ENCODE measurements around the gene SPATA31E1.
"Not testable (repeated sequence)": the region's sequence is repeated elsewhere in the genome, so short reads cannot be mapped to it uniquely, and the experiment has no call there.

Gene SPATA31E1

DNA sequence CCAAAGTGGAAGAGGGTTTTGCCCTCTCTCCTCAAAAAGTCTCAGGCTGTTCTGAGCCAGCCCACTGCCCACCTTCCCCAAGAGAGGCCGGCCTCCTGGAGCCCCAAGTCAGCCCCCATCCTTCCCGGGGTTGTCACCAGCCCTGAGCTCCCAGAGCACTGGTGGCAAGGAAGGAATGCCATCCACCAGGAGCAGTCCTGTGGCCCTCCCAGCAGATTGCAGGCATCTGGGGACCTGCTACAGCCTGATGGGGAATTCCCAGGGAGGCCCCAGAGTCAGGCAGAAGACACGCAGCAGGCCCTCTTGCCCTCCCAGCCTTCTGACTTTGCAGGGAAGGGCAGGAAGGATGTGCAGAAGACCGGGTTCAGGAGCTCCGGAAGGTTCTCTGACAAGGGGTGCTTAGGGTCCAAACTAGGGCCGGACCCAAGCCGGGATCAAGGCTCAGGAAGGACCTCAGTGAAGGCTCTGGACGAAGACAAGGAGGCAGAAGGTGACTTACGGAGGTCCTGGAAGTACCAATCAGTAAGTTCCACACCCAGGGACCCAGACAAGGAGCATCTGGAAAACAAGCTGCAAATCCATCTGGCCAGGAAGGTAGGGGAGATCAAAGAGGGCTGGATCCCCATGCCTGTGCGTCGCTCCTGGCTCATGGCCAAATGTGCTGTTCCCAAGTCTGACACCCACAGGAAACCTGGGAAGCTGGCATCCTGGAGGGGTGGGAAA lies 3.7 kb downstream of the SPATA31E1 start:
- DNase-seq, result no peak

DNA sequence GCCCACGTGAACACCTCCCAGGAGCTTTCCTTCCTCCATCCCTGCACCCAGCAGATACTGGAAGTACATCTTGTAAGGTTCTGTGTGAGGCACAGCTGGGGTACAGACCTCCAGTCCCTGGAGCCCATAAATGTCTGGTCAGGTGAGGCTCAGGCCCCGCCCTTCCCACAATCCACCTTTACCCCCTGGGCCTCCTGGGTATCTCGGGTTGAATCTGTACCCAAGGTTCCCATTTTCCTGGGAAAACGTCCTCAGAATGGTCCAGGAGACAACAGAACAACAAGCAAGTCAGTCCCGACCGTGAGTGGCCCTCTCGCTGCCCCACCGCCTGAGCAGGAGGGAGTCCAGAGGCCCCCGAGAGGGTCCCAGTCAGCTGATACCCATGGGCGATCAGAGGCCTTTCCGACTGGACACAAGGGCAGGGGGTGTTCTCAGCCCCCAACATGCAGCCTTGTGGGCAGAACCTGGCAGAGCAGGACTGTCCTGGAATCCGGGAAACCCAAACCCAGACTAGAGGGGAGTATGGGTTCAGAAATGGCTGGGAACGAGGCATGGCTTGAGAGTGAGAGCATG lies 4.3 kb downstream of the SPATA31E1 start:
- no peak for DNase-seq

DNA sequence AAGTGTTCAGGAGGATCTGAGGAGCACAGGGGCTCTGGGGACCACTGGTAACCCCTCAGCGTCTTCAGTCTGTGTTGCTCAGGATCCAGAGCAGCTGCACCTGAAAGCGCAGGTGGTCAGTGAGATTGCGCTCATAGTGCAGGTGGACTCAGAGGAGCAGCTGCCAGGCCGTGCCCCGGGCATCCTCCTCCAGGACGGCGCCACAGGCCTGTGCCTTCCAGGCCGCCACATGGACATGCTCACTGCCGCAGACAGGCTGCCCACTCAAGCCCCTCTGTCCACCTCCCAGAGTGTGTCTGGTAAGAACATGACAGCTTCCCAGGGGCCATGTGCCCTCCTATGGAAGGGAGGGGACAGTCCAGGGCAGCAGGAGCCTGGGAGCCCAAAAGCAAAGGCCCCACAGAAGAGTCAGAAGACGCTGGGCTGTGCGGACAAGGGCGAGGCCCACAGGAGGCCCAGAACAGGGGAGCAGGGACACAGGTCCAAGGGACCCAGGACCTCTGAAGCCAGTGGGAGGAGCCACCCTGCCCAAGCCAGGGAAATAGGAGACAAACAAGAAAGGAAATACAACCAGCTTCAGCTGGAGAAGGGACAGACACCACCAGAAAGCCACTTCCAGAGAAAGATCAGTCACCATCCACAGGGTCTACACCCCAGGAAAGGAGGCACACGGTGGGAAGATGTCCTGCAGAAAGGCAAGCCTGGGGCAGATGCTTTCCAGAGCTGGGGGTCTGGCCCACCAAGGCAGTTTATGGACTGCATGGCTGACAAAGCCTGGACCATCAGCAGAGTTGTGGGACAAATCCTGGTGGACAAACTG lies 5.2 kb downstream of the SPATA31E1 start:
- DNase-seq, result no peak

DNA sequence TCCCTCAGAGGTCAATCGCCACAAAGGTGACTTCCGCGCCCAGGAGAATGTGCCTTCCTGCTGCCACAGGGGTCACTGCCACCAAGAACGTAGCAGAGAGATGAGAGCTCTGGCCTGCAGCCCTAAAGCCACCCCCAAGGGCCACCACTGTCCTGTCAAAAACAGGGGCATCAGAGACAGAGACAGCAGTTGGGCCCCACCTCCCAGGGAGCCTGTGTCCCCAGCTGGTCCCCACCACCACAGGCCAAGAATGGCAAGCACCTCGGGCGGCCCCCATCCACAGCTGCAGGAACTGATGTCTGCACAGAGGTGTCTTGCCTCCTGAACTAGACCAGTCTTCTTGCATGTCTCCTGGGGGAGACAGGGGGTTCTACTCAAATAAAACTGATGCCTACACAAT lies 5.8 kb downstream of the SPATA31E1 start:
- DNase-seq, result no peak

DNA sequence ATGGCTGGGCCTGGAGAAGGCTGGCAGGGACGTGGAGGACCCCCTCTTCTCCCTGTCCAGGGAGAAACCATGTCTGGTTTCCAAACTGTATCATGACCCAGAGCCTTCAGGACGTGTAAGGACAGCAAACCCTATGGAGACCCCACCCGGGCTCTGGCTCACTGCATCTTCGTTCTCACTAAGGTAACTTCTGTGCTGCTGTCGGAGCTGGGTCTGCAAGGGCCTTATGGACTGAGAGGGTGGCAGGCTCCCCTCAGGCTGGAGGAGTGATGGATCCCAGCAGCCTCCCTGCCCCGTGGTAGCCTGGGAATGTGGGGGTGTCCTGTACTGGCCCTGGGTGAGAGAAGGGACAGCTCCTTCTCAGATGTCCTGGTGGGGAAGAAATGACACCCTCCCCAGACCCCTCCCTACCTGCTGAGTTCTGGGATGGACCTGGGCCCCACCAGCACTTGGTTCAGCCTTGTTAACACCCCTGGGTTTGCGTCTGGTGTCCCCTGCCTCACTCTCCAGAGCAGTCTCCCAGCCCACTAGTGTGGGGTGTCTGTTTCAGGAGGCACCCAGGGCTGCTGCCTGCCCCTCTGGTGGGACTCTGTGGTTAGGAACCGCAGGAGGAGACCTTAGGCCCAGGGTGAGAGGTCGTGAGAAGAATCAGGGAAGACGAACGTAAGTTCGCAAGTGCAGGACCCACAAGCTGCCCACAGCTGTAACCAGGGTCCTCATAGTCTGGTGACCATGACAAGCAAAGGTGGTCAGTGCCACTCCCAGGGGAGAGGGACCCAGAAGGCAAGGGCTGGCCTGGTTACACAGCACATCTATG lies 6.6 kb downstream of the SPATA31E1 start:
- DNase-seq, result no peak

DNA sequence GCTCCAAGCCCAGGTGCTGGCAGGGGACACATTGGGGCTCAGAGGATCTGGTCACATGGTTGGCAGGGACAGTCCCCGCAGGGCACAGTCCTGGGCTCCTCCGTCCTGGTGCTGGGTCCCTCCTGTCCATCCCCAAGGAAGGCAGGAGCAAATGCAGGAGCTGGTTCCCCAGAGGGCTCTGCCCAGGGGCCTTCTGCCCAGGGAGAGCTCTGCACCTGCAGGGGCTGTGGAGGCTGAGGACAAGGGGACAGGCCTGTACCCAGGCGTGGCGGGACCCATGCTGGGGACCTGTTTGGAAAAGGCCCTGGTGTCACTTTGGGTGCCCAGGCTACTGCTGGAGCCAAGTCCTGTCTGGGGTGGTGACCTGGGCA lies 7.2 kb downstream of the SPATA31E1 start:
- no peak for DNase-seq

DNA sequence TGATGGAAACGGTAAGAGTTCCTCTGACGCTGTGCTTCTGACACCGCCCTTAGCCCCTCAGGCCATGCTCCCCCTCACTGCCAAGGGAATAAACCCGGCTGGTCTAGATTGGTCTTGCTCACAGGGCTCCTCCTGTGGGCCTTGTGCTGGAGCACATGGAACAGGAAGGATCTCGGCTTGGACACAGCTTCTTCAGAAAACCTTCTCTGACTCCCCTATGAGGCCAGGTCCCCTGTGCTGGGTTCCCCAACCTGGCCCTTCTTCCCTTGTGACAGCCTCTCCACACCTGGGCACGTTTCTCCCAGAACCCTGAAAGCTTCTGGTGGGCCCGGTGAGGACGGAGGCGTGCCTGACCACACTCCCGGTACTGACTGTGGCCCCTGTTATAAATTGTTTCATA lies 8.2 kb downstream of the SPATA31E1 start:
- DNase-seq, result no peak

DNA sequence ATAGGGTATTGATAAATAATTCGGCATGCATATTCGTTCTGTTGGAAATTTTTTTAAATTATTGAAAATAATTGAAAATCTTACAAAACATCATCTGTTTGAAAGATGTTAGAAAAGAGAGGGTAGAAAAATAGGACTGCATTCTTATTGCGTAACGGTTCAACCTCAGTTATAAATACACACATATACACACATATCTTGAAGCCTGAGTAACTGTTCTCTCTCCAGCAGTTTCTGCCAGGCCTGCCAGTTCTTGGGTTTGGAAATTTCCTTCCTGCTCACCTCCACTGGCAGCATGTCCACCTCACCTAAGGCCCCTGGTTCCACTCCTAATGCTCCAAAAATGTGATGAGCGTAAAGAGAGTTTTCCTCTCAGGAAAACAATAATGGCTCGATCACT lies 9.1 kb downstream of the SPATA31E1 start:
- no peak for DNase-seq

DNA sequence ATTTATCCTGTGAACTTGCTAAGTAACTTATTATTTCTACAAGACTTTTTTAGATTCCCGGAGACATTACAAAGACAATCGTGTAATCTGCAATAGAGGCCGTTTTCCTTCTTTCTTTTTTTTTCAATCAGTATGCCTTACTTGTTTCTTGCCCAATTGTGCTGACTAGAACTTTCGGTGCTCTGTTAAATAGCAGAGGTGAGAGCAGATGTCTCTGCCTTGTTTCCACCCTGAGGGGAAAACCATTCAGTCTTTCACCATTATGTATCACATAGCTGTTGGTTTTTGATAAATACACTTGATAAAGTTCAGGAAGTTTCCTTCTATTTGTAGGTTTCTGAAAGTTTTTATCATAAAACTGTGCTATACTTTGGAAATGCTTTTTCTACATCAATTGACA lies 10.3 kb downstream of the SPATA31E1 start:
- no peak for DNase-seq

DNA sequence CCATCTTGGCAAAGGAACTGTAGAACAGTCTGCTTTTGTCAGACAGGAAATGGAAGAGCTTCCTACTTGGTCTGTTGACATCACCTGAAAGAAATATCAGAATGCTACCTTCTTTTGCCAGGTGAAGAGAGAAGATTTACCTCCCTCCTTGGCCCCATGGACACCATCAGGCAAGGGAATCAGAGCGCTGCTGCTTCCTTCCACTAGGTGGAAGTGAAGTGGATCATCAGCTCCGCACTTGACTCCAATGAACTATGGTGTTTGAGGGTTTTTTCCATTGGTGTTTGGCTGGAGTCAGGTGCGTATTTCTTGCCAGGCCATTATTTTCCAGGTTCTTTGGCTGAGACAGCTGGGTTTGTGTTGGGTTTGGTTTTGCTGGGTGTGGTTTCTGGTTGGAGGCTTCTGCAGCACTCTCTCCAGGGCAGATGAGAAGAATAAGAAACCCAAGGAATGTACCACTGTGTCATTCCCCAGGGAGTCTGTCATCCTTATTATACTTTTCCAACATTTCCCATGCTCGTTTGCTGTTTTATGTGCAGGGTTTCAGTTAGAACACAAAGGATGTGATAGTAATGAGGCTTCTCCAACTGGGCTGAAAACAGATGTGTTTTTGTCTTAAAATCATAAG lies 12.4 kb downstream of the SPATA31E1 start:
- no peak for DNase-seq

DNA sequence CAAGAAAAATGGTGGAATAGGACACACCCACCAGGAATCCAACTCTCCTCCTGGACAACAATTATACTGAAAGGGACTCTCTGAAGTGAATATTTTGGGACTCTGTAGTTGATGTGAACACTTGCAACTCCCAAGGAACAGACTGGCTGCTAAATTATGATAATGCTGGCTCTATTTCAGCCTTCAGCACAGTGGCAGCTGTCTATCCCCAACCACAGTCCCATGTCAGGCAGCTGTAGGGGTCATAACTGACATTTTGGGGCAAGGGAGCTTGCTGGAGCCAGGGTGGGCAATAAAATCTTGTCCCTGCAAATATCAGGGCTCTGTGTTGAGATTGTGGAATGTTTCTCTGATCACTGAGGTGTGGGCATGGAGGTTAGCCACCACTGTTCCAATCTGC lies 14.2 kb downstream of the SPATA31E1 start:
- no peak for DNase-seq

DNA sequence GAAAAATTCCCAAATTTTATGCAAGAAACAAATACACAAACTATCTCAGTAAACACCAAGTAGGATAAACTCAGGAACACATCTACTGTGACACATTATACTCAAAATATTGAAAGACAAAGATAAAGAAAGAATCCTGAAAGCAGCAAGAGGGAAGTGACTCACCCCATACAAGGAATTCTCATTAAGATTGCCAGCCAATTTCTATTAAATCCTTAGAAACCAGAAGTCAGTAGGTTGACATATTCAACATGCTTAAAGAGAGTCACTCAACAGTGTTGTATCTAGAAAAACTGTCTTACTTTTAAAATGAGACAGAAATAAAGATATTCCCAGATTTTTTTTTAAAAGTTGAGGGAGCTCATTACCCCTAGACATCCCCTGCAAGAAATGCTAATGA lies 15.5 kb downstream of the SPATA31E1 start:
- no peak for DNase-seq

DNA sequence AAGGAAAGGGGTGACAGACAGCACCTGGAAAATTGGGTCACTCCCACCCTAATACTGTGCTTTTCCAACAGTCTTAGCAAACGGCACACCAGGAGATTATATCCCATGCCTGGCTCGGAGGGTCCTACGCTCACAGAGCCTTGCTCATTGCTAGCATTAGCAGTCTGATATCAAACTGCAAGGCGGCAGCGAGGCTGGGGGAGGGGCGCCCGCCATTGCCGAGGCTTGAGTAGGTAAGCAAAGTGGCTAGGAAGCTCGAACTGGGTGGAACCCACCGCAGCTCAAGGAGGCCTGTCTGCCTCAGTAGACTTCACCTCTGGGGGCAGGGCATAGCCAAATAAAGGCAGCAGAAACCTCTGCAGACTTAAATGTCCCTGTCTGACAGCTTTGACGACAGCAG lies 19.7 kb downstream of the SPATA31E1 start:
- DNase-seq, result not testable (repeated sequence)

DNA sequence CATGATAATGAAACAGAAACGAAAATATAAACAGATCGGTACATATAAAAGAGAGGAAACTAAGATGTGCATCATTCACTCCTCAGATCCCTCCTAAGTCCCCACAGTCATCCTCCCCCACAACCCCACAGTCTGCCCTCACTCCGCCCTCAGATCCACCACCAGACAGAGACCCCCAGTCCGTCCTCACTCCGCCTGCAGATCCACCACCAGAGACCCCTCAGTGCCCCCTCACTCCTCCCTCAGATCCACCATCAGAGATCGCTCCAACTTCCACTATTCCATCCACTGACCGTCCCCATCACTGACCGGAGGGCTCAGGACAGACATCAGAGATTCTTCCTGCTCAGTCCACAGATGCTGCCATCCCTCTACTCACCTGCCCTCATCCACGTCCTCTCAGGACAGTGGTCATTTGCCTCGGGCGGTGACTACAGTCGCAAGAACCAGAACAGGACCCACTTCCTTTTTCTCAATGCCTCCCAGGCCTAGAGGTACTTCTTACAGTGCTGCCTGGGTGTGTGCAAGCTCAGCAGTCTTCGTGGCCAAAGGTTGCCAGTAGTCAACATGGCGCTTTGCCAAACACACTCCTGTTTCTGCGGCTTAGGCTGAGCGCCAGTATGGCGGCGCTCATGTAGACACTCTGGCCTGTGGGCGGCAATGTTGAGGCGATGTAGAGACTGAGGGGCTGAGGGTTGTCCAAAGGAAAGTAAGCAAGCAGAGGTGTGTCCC lies 26.8 kb downstream of the SPATA31E1 start:
- DNase-seq, result peak; percentile 5

DNA sequence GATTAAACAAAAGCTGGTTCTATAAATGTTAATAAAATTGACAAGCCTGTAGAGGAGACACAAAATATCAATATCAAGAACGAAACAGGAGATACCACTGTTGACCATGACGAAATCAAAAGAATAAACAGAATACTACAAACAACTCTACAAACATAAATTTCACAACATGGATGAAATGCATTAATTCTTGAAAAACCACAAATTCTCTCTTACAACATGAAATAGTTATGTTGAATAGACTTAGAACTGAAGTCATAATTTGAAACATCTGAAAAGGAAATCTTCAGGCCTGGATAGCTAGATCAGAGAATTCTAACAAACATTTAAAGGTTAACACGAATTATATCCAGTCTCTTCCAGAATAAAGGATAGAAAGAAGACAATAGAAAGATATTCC lies 28.1 kb downstream of the SPATA31E1 start:
- no peak for DNase-seq

DNA sequence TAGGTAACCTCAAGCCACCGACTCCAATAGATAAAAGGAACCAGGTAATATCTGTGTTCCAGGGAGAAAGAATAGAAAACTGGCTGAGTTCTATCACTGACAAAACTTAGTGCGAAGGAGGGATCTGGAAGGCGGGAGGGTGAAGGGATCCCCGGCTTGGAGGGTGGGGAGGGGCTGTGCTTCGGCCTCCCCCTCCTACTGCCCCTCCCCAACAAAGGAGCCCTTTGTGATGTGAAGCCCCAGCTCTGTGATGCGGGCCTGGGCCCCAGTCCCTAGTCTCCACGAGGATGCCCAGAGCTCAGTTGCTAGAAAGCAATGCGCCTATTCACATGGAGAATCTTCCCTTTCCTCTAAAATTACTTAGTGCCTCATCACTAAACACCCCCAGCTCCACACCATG lies 35.0 kb downstream of the SPATA31E1 start, which contains the start of gene SPATA31C1:
SPATA31C1 (plus strand) TSS at position 301 of the 400 bp plus-strand sequence.
- DNase-seq, result not testable (repeated sequence)

DNA sequence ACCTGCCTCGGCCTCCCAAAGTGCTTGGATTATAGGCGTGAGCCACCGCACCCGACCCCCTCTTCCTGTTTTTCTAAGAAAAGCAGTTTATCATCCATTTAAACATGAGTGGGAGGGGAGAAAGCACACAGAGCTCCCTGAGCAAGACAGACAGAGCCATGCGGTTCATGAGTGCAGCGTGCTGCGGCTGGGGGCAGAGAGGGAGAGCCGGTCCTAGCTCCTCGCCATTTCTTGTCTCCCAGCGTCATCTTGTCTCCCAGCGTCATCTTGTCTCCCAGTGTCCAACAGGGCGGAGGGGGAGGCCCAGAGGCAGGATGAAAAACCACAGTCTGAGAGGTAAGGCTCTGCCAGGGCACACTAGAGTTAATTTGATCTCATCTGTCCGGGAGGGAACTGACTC lies 36.3 kb downstream of the SPATA31E1 start:
- DNase-seq, result not testable (repeated sequence)

DNA sequence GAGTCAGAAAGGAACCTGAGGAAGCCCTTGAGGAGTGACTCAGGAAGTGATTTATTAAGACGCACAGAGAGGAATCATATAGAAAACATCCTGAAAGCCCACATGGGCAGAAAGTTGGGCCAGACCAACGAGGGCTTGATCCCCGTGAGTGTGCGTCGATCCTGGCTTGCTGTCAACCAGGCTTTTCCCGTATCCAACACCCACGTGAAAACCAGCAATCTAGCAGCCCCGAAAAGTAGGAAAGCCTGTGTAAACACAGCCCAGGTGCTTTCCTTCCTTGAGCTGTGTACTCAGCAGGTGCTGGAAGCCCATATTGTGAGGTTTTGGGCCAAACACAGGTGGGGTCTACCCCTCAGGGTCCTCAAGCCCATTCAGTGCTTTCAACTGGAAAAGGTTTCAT lies 38.9 kb downstream of the SPATA31E1 start:
- not testable (repeated sequence) for DNase-seq

DNA sequence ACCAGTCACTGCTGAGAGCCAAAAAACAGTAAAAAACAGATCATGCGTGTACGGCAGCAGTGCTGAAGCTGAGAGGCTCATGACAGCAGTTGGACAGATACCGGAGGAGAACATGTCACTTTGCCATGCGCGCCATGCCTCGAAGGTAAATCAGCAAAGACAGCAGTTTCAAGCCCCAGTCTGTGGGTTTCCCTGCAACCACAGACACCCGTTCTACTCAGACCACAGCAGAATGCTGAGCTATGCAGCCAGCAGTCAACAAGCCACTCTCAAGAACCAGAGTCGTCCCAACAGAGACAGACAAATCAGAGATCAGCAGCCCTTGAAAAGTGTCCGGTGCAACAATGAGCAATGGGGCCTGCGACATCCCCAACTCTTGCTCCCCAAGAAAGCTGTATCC lies 40.3 kb downstream of the SPATA31E1 start:
- DNase-seq, result not testable (repeated sequence)

DNA sequence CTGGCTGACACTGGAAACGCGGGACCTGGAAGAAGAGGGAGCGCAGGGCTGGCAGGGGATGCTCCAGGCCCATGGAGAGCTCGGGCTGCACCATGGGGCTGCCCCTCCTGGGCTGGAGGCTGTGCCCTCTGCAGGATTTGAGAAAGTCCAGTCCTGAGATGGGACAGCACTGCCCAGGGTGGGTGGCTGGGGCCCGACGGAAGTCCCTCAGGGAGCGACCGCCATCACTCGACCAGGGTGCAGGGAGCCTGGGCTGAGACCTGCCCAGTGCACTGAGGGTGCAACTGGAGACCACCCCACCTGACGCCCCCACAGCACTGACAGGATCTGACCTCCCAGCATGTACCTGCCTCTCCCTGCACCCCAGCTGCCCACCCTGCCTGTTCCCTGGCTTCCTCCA lies 42.2 kb downstream of the SPATA31E1 start:
- DNase-seq, result not testable (repeated sequence)

DNA sequence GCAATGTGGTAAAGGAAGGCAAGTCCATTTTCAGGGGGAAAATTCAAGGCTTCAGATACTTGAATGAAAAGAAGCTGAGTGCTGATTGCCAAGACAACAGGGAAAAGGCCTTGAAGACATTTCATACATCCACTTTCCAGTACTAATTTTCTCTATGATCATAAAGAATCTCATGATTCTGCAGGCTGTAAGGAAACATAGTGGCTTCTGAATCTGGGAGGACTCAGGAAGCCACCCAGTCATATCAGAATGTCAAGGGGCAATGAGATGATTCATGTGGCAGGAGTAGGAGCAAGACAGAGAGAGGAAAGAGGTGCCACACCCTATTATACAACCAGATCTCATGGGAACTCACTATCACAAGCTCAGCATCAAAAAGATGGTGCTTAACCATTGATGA lies 46.5 kb downstream of the SPATA31E1 start:
- DNase-seq, result not testable (repeated sequence)

DNA sequence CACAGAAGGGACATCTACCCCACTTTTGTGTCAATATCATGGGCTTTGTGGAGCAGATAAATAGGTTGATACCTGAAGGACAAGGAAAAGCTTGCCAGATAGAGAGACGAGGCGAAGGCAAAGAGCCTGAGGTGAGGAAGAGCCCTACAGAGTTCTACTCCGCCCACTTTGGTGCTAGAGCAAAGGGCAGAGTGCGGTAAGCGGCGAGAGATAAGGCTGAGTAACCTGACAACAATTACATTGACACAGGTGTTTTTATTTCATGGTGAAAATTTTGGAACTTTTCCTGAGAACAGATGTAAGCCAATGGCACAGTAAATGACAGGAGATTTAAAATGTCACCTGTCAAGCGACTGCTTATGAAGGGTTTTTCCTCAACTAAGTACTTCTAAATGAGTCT lies 51.8 kb downstream of the SPATA31E1 start:
- DNase-seq, result not testable (repeated sequence)

Data from NCI-H748 treated with DMSO at 0.1 percent for 48 hours (cell line).